HepG2 (cell line): Measurements from ENCODE around the gene NRP1. TPM values are rescaled to one million over a fixed set of nuclear protein-coding genes. Genes with fewer than 3 reads are reported as not detected.

Source experiments
- ATF1 ChIP-seq: IDR thresholded peaks from 2 replicates; pipeline ENCODE4 v1.6.1; 2016; ENCODE audit warnings: mild to moderate bottlenecking, control low read depth
- ATF2 ChIP-seq: sonication (generic); formaldehyde crosslinking; IDR thresholded peaks from 2 replicates; pipeline ENCODE4 v1.4.0; 2020; ENCODE audit warnings: missing genetic modification reagents
- CEBPB ChIP-seq: IDR thresholded peaks from 2 replicates; pipeline ENCODE4 v1.6.1; 2011; ENCODE audit warnings: low read depth, low read length, improper control_type of control experiment, borderline replicate concordance
- HDAC2 ChIP-seq: sonication (generic); formaldehyde crosslinking; IDR thresholded peaks from 2 replicates; pipeline ENCODE4 v1.4.0; 2020; ENCODE audit warnings: missing genetic modification reagents
- HMG20A ChIP-seq: IDR thresholded peaks from 2 replicates; pipeline ENCODE4 v1.6.1; 2016; ENCODE audit warnings: borderline replicate concordance
- KDM3A ChIP-seq: IDR thresholded peaks from 2 replicates; pipeline ENCODE4 v1.6.1; 2018; ENCODE audit warnings: low read depth, missing compliant biosample characterization
- MEIS1 ChIP-seq: sonication (generic); formaldehyde crosslinking; IDR thresholded peaks from 2 replicates; pipeline ENCODE4 v1.9.0; 2021; ENCODE audit warnings: mild to moderate bottlenecking, missing genetic modification reagents, moderate library complexity, borderline replicate concordance
- POLR2A ChIP-seq, 2 experiments: IDR thresholded peaks; 2 replicates each; pipeline ENCODE4 v1.6.1; 2011; ENCODE audit warnings: low read depth in 2 of 2, low read length in 2 of 2, mild to moderate bottlenecking in 1 of 2, moderate library complexity in 1 of 2; ENCODE audit not compliant: insufficient read depth in 1 of 2
- SALL1 ChIP-seq: sonication (generic); formaldehyde crosslinking; IDR thresholded peaks from 2 replicates; pipeline ENCODE4 v1.8.0; 2022; ENCODE audit warnings: mild to moderate bottlenecking, missing genetic modification reagents
- SMAD9 ChIP-seq: sonication (generic); formaldehyde crosslinking; IDR thresholded peaks from 2 replicates; pipeline ENCODE4 v1.5.1; 2020; ENCODE audit warnings: mild to moderate bottlenecking, missing genetic modification reagents
- SNAPC4 ChIP-seq: sonication (generic); formaldehyde crosslinking; IDR thresholded peaks from 2 replicates; pipeline ENCODE4 v1.4.0; 2020; ENCODE audit warnings: mild to moderate bottlenecking, missing genetic modification reagents
- TBX3 ChIP-seq: fragments of 450-650 bp; IDR thresholded peaks from 2 replicates; pipeline ENCODE4 v1.6.1; 2017; ENCODE audit warnings: antibody characterized with exemption, mild to moderate bottlenecking, inconsistent platforms, borderline replicate concordance
- TRIM24 ChIP-seq: sonication (generic); formaldehyde crosslinking; IDR thresholded peaks from 2 replicates; pipeline ENCODE4 v1.8.0; 2022; ENCODE audit warnings: mild to moderate bottlenecking, missing genetic modification reagents
- ZBTB38 ChIP-seq: sonication (generic); formaldehyde crosslinking; IDR thresholded peaks from 2 replicates; pipeline ENCODE4 v1.5.1; 2020; ENCODE audit warnings: mild to moderate bottlenecking, missing genetic modification reagents
- ZNF580 ChIP-seq: IDR thresholded peaks from 2 replicates; pipeline ENCODE4 v1.6.1; 2016; ENCODE audit warnings: low read depth, borderline replicate concordance
- ZNF674 ChIP-seq: sonication (generic); formaldehyde crosslinking; IDR thresholded peaks from 2 replicates; pipeline ENCODE4 v1.5.0; 2020; ENCODE audit warnings: low read depth, mild to moderate bottlenecking, missing genetic modification reagents
- ZNF691 ChIP-seq: sonication (generic); formaldehyde crosslinking; IDR thresholded peaks from 2 replicates; pipeline ENCODE4 v1.4.0; 2020; ENCODE audit warnings: missing genetic modification reagents, low read depth, mild to moderate bottlenecking, borderline replicate concordance
- polyA plus RNA-seq, 8 experiments: library from polyadenylated mRNA; depleted of rRNA in 3 of 8; stranded (reverse) in 7 of 8; unstranded in 1 of 8; fragments of >200 nt; fragmentation: Illumina TruSeq in 4 of 8; extraction: Trizol in 4 of 8; gene quantifications; 2 replicates each; pipeline versions ENCODE4 v1.2.1 to v1.2.3, GENCODE V29; 2011 to 2016; ENCODE audit warnings: low read depth in 4 of 8, missing spikeins in 1 of 8, mixed read lengths in 1 of 8; ENCODE audit not compliant: insufficient read depth in 1 of 8
- total RNA-seq, 5 experiments: library from RNA; depleted of rRNA; stranded (reverse); fragments of >200 nt; fragmentation: Illumina TruSeq; extraction: Trizol; gene quantifications; 2 replicates each; pipeline ENCODE4 v1.2.3, GENCODE V29; 2016; ENCODE audit warnings: low read depth in 1 of 5
- TF ChIP-seq, protein P1 (sequence below): IDR thresholded peaks from 2 replicates; pipeline ENCODE4 v1.6.1; 2016
- TF ChIP-seq, protein P2 (sequence below): sonication (generic); formaldehyde crosslinking; IDR thresholded peaks from 2 replicates; pipeline ENCODE4 v1.4.0; 2020; ENCODE audit warnings: missing genetic modification reagents

NRP1 gene
- total and polyA plus RNA-seq, 2 of the 13 experiments (the other 11 are each of a cell fraction or from before 2014, with no cell fraction given) = 5.3 to 5.8 TPM

- TF ChIP-seq ZNF691 (no peak), HMG20A (peak; percentile 86; the same call in 1 of the 2 replicates), ZNF674 (no peak), TBX3 (no peak), POLR2A (IDR thresholded peaks at IDR 0.05; ENCODE audit: insufficient read depth in 1 of 2, low read depth in 2 of 2, low read length in 2 of 2) (no peak), ZNF580 (CRISPR knock-in tag) (no peak), TRIM24 (CRISPR knock-in tag) (no peak), ZBTB38 (CRISPR knock-in tag) (no peak), HDAC2 (CRISPR knock-in tag) (peak; percentile 61; the same call in 1 of the 2 replicates), ATF1 (CRISPR knock-in tag) (no peak), SMAD9 (no peak), CEBPB (peak; percentile 97), ATF2 (peak; percentile 51; the same call in 1 of the 2 replicates), SALL1 (CRISPR knock-in tag) (peak; percentile 66; the same call in 1 of the 2 replicates), SNAPC4 (CRISPR knock-in tag) (no peak), KDM3A (CRISPR knock-in tag) (no peak), MEIS1 (CRISPR knock-in tag) (no peak)
- TF ChIP-seq, protein P1, sequence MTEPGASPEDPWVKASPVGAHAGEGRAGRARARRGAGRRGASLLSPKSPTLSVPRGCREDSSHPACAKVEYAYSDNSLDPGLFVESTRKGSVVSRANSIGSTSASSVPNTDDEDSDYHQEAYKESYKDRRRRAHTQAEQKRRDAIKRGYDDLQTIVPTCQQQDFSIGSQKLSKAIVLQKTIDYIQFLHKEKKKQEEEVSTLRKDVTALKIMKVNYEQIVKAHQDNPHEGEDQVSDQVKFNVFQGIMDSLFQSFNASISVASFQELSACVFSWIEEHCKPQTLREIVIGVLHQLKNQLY (CRISPR knock-in tag) = no peak
- TF ChIP-seq, protein P2, sequence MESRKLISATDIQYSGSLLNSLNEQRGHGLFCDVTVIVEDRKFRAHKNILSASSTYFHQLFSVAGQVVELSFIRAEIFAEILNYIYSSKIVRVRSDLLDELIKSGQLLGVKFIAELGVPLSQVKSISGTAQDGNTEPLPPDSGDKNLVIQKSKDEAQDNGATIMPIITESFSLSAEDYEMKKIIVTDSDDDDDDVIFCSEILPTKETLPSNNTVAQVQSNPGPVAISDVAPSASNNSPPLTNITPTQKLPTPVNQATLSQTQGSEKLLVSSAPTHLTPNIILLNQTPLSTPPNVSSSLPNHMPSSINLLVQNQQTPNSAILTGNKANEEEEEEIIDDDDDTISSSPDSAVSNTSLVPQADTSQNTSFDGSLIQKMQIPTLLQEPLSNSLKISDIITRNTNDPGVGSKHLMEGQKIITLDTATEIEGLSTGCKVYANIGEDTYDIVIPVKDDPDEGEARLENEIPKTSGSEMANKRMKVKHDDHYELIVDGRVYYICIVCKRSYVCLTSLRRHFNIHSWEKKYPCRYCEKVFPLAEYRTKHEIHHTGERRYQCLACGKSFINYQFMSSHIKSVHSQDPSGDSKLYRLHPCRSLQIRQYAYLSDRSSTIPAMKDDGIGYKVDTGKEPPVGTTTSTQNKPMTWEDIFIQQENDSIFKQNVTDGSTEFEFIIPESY (CRISPR knock-in tag) = 0 out of 2 replicates have a peak, but pooled peaks have one; percentile 18
Measured at GRCh38 chr10:33193701-33194521, 140.6 kb downstream of the NRP1 start (continued).
